ENCODE results near the gene WDFY2. TPM values are rescaled to one million over a fixed set of nuclear protein-coding genes. Genes with fewer than 3 reads are reported as not detected.

The WDFY2 gene
- total RNA-seq, 1 donor from 2014 or later: 3.9 TPM

GRCh38 chr13:51713807-51714206 is 129.5 kb downstream of the WDFY2 start:
- DNase-seq (ENCODE audit: low spot score): no peak
- no peaks in the 10 kb centered on the region for H3K36me3 Mint-ChIP-seq (ENCODE audit: low read depth)
- no peaks in the 10 kb centered on the region for H3K9me3 Mint-ChIP-seq (ENCODE audit: low read depth)
- no peak for TF ChIP-seq CTCF (IDR thresholded peaks at IDR 0.05)
- H3K27me3 Mint-ChIP-seq (ENCODE audit: low read depth): no peaks in the 10 kb centered on the region
- H3K4me3 Mint-ChIP-seq (ENCODE audit: unreplicated experiment): no peak overlapping the region
- H3K27ac Mint-ChIP-seq (ENCODE audit: unreplicated experiment): no peak overlapping the region
- peaks cover 3% of the 10 kb centered on the region for H3K4me1 Mint-ChIP-seq (ENCODE audit: low read depth)

GRCh38 chr13:51714663-51715168 is 130.5 kb downstream of the WDFY2 start:
- no peaks in the 10 kb centered on the region for H3K27me3 Mint-ChIP-seq (ENCODE audit: low read depth)
- peak overlapping the region; percentile 22 for H3K27ac Mint-ChIP-seq (ENCODE audit: unreplicated experiment)
- no peak for TF ChIP-seq CTCF (IDR thresholded peaks at IDR 0.05)
- no peak overlapping the region for H3K4me3 Mint-ChIP-seq (ENCODE audit: unreplicated experiment)
- DNase-seq (ENCODE audit: low spot score): no peak
- H3K9me3 Mint-ChIP-seq (ENCODE audit: low read depth): no peaks in the 10 kb centered on the region
- H3K36me3 Mint-ChIP-seq (ENCODE audit: low read depth): no peaks in the 10 kb centered on the region
- H3K4me1 Mint-ChIP-seq (ENCODE audit: low read depth): peaks cover 3% of the 10 kb centered on the region

GRCh38 chr13:51715613-51716012 is 131.4 kb downstream of the WDFY2 start:
- no peaks in the 10 kb centered on the region for H3K9me3 Mint-ChIP-seq (ENCODE audit: low read depth)
- H3K36me3 Mint-ChIP-seq (ENCODE audit: low read depth): no peaks in the 10 kb centered on the region

GRCh38 chr13:51717786-51718398 is 133.6 kb downstream of the WDFY2 start:
- no peak for TF ChIP-seq CTCF (IDR thresholded peaks at IDR 0.05)
- H3K27ac Mint-ChIP-seq (ENCODE audit: unreplicated experiment): no peak overlapping the region

More at GRCh38 chr13:51715613-51716012, 131.4 kb downstream of the WDFY2 start:
- H3K4me3 Mint-ChIP-seq (ENCODE audit: unreplicated experiment): no peak overlapping the region
- H3K4me1 Mint-ChIP-seq (ENCODE audit: low read depth): peaks cover 3% of the 10 kb centered on the region
- H3K27ac Mint-ChIP-seq (ENCODE audit: unreplicated experiment): no peak overlapping the region
- no peak for DNase-seq (ENCODE audit: low spot score)
- H3K27me3 Mint-ChIP-seq (ENCODE audit: low read depth): no peaks in the 10 kb centered on the region
- TF ChIP-seq CTCF (IDR thresholded peaks at IDR 0.05): no peak

GRCh38 chr13:51719394-51719793 is 135.1 kb downstream of the WDFY2 start:
- no peak overlapping the region for H3K4me3 Mint-ChIP-seq (ENCODE audit: unreplicated experiment)
- no peak for TF ChIP-seq CTCF (IDR thresholded peaks at IDR 0.05)
- H3K36me3 Mint-ChIP-seq (ENCODE audit: low read depth): no peaks in the 10 kb centered on the region
- DNase-seq (ENCODE audit: low spot score): no peak
- no peak overlapping the region for H3K27ac Mint-ChIP-seq (ENCODE audit: unreplicated experiment)
- no peaks in the 10 kb centered on the region for H3K9me3 Mint-ChIP-seq (ENCODE audit: low read depth)
- no peaks in the 10 kb centered on the region for H3K27me3 Mint-ChIP-seq (ENCODE audit: low read depth)
- peaks cover 25% of the 10 kb centered on the region for H3K4me1 Mint-ChIP-seq (ENCODE audit: low read depth)

More at GRCh38 chr13:51717786-51718398, 133.6 kb downstream of the WDFY2 start:
- H3K36me3 Mint-ChIP-seq (ENCODE audit: low read depth): no peaks in the 10 kb centered on the region
- no peak for DNase-seq (ENCODE audit: low spot score)
- no peak overlapping the region for H3K4me3 Mint-ChIP-seq (ENCODE audit: unreplicated experiment)
- H3K4me1 Mint-ChIP-seq (ENCODE audit: low read depth): peaks cover 18% of the 10 kb centered on the region
- no peaks in the 10 kb centered on the region for H3K27me3 Mint-ChIP-seq (ENCODE audit: low read depth)
- no peaks in the 10 kb centered on the region for H3K9me3 Mint-ChIP-seq (ENCODE audit: low read depth)

Data from chondrocyte (in vitro differentiated cells).